ENCODE results near the gene ERICH6B.

GRCh38 chr13:45604892-45605291, 10.6 kb downstream of the ERICH6B start:
- no peak for TF ChIP-seq SIN3A (IDR thresholded peaks at IDR 0.05; ENCODE audit: borderline replicate concordance, low read depth, low read length)
- TF ChIP-seq CTCF (IDR thresholded peaks at IDR 0.05), result no peak
- no peak for TF ChIP-seq TAF1 (IDR thresholded peaks at IDR 0.05; ENCODE audit: borderline replicate concordance, low read depth, low read length)
- TF ChIP-seq REST (IDR thresholded peaks at IDR 0.05; ENCODE audit: low read depth, low read length), result no peak
- no peak for TF ChIP-seq POLR2AphosphoS5 (IDR thresholded peaks at IDR 0.05; ENCODE audit: low read depth, low read length)

All from SK-N-SH (cell line).